ENCODE measurements around the gene SLC26A11.
"Not testable (repeated sequence)": the region's sequence is repeated elsewhere in the genome, so short reads cannot be mapped to it uniquely, and the experiment has no call there.

SLC26A11 gene

DNA sequence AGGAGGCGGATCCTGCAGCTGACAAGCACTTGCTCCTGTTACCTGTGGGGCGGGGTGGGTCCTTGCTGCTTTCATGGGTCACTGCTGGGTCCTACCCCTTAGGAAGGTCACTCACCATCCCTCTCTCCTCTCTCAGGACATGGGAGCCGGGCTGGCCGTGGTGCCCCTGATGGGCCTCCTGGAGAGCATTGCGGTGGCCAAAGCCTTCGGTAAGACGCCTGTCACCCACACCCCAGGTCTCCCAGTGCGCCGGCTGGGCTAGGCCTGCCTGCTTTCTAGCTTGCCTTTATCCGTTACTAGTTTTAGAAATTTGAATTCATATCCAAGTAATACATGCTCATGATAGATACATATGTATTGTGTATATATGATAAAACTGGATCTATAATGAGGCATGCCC is 17.2 kb downstream of the SLC26A11 start:
- DNase-seq (ENCODE audit: low read depth, low spot score): no peak
- no peak overlapping the region for H3K27ac ChIP-seq

GRCh38 chr17:80242505-80242904 is 22.3 kb downstream of the SLC26A11 start:
- DNase-seq (ENCODE audit: low read depth, low spot score): no peak
- no peak overlapping the region for H3K27ac ChIP-seq

GRCh38 chr17:80243526-80244433 is 23.6 kb downstream of the SLC26A11 start:
- H3K27ac ChIP-seq: no peak overlapping the region
- no peak for DNase-seq (ENCODE audit: low read depth, low spot score)

- not testable (repeated sequence) for DNase-seq (ENCODE audit: low read depth, low spot score); H3K27ac ChIP-seq
These were observed 24.2 kb downstream of the SLC26A11 start for GRCh38 chr17:80244448-80244847.

DNA sequence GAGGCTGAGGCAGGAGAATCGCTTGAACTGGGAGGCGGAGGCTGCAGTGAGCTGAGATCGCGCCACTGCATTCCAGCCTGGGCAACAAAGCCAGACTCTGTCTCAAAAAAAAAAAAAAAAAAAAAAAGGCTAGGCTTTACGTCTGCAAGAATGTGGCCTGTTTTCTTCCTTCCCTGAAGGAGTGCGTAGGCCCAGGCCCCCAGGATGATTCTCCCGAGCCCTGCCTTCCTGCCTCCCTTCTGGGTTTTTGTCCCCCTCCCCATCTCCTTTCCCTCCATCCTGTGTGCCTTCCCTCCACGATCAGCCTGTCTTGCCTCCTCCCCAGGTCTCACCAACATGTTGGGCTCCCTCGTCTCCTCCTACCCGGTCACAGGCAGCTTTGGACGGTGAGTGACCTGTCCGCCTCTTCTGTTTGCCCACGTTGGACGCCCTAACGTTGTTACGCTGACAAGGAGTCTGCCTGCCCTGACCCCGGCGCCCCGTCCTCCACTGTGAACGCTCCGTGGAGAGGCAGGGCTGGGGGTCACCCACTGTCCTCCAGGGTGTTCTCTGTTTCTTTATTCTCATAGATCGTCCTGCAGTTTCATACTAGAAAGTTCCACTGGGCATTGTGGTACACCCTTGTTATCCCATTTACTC is 24.8 kb downstream of the SLC26A11 start:
- no peak for DNase-seq (ENCODE audit: low read depth, low spot score)

DNA sequence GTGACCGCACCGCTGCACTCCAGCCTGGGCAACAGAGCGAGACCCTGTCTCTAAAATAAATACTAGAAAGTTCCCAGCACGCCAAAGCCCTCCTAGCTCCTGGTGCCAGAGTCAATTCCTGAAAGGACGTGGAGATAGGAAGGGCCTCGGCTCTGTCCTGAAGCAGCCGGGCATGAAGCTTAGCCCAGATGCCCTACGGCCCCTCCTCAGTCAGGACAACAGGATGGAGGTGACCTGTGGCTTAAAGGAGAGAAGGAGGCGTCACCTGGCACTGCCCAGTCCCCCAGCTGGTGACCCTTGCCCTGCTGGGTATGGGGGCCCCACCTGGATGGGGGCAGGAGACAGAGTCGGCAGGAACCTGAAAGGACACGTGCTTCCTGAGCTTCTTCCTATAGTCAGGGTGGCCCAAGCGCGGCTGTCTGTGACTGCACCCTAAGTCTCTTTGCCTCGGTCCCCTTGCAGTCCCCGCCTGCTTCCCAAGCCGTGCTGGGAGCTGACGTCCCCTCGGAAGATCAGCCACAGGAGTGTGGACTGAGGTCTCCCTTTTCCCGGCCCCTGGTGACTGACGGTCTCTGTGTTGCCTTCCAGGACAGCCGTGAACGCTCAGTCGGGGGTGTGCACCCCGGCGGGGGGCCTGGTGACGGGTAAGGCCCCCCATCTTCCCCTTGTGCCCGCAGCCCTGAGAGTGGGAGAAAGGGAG is 25.5 kb downstream of the SLC26A11 start:
- DNase-seq (ENCODE audit: low read depth, low spot score): no peak
- no peak overlapping the region for H3K27ac ChIP-seq

More for the DNA sequence above, 24.8 kb downstream of the SLC26A11 start:
- no peak overlapping the region for H3K27ac ChIP-seq

DNA sequence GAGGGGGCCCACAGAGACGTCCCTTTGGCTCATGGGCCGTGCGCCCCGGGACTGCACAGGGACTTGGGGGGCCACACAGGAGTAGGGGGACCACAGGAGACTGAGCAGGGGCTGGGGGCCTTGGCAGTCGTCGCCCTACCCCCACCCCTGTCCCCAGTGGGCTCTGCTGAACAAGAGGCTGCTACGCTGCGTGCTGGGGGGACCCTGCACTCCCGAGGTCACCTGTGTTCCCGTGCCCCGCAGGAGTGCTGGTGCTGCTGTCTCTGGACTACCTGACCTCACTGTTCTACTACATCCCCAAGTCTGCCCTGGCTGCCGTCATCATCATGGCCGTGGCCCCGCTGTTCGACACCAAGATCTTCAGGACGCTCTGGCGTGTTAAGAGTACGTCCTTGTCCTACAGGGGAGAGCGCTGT is 26.0 kb downstream of the SLC26A11 start:
- H3K27ac ChIP-seq: no peak overlapping the region
- no peak for DNase-seq (ENCODE audit: low read depth, low spot score)

- DNase-seq (ENCODE audit: low read depth, low spot score): no peak
- no peak overlapping the region for H3K27ac ChIP-seq
These were observed 26.5 kb downstream of the SLC26A11 start for GRCh38 chr17:80246726-80247125.

- H3K27ac ChIP-seq: no peak overlapping the region
- DNase-seq (ENCODE audit: low read depth, low spot score): no peak
These were observed 27.3 kb downstream of the SLC26A11 start for GRCh38 chr17:80247561-80247960.

- no peak overlapping the region for H3K27ac ChIP-seq
These were observed 28.0 kb downstream of the SLC26A11 start for GRCh38 chr17:80248001-80248893.

DNA sequence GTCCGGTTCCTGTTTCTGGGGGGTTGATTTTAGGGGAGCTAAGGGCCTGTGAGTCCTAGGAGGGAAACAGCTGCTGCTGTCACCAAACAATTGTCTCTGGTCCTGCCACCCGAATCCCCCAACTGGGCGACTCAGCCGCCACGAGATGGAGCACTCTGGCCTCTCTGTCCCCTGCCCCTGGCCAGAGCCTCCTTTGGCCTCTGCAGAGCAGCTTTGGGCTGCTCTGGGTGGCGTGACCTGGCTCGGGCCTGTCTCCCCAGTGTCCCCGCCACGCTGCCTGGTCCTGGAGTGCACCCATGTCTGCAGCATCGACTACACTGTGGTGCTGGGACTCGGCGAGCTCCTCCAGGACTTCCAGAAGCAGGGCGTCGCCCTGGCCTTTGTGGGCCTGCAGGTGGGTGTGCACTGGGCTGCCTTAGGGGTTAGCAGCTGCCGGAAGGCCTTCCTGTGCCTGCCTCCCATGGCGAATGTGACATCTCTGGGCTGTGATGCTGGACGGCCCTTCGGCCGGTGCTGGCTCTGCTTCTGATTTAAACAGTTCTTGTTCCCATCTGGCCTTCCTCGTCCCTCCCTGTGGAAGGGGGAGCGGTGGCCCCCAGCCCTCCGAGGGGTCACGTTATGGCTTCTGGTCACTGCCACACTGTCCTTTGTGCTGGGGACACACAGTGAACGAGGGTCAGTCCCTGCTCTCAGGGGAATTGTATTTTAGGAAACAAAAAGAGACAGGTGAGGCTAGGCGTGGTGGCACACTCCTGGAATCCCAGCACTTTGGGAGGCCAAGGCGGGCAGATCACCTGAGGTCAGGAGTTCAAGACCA is 28.9 kb downstream of the SLC26A11 start:
- H3K27ac ChIP-seq: no peak overlapping the region
- DNase-seq (ENCODE audit: low read depth, low spot score): no peak

More at GRCh38 chr17:80248001-80248893, 28.0 kb downstream of the SLC26A11 start:
- DNase-seq (ENCODE audit: low read depth, low spot score): no peak

DNA sequence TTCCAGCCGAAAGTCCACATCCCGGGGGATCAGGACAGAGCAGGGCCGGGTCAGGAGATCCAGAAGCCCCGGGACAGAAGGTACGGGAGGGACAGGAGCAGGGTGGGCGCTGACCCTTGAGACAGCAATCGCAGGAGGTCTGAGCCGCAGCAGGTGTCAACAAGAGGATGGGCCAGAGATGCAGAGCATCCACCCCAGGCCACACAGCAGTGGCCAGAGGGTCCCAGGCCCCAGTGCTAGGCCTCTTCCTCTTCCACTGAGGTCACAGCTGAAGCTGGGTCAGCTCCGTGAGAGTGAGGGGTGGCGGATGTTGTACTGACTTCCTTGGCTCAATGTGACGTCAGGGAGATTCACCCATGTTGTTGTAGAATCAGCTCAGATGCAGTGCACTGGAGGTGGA is 31.7 kb downstream of the SLC26A11 start:
- H3K27ac ChIP-seq: no peak overlapping the region
- DNase-seq (ENCODE audit: low read depth, low spot score): no peak

DNA sequence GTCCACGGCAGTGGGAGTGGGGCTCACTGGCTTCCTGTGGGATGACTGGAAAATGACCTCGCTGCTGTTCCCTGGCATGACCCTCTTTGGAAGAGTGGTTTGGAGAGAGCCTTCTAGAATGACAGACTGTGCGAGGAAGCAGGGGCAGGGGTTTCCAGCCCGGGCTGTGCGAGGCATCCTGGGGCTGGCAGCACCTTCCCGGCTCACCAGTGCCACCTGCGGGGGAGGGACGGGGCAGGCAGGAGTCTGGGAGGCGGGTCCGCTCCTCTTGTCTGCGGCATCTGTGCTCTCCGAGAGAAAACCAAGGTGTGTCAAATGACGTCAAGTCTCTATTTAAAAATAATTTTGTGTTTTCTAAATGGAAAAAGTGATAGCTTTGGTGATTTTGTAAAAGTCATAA is 32.6 kb downstream of the SLC26A11 start:
- DNase-seq (ENCODE audit: low read depth, low spot score): no peak
- no peak overlapping the region for H3K27ac ChIP-seq

DNA sequence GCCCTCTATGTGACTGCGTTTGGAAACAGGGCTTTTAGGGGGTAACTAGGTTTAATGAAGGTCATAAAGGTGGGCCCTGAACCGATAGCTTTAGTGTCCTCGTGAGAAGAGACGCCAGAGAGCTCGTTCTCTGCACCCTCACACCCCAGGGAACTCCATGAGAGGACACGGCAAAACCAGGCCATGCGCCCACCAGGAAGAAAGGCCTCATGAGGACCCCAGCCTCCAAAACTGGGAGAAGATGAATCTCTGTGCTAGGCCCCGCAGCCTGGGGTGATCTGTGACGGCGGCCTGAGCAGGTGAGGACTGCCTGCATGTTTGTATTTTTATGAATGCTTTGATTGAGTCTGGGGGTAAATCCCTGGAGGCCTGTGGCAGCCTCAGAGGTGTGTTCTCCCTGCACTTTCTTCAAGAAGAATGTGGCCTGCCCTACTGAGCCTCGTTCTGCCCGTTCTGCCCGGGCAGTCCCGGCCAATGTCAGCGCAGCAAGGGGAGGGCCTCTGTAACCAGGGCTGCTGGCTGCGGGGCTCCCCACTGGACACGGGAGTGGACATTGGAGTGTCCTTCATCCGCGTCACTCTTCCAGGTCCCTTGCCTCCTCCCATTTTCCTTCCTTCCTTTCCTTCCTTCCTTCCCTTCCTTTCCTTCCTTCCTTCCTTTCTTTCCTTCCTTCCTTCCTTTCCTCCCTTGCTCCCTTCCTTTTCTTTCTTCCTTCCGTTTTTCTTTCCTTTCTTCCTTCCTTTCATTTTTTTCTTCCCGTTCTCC is 33.6 kb downstream of the SLC26A11 start:
- no peak for DNase-seq (ENCODE audit: low read depth, low spot score)
- peak overlapping the region; percentile 86 for H3K27ac ChIP-seq

GRCh38 chr17:80254396-80255251 is 34.4 kb downstream of the SLC26A11 start:
- peak; percentile 83 for DNase-seq (ENCODE audit: low read depth, low spot score)
- H3K27ac ChIP-seq: peak overlapping the region; percentile 86

DNA sequence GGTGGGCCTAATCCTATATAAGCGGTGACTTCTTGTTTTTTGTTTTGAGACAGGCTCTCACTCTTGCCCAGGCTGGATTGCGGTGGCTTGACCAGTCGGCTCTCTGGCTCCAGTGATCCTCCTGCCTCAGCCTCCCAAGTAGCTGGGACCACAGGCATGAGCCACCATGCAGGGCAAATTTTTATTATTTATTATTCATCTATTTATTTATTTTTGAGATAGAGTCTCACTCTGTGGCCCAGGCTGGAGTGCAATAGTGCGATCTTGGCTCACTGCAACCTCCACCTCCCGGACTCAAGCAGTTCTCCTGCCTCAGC is 35.8 kb downstream of the SLC26A11 start:
- H3K27ac ChIP-seq: peak overlapping the region; percentile 86
- DNase-seq (ENCODE audit: low read depth, low spot score): no peak

DNA sequence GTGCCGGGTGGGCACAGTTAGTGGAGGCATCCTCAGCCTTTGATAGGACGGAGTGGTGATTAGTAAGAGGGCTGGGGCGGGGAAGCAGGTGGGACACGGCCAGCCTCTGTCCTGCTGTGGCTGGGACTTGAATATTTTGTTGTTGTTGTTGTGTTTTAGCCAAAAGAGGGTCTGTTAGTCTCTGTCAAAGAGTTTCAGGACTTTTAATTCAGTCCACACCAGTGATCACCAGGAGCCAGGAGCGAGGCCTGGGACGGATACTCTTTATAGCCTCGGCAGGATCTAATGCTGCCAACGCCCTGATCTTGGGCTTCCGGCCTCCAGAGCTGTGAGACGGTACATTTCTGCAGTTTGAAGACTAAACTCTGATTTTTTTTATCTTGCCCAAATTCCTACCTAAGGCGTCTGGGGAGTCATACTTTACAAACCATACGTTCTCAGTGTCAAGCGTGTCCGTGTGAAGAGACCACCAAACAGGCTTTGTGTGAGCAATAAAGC is 37.5 kb downstream of the SLC26A11 start:
- DNase-seq (ENCODE audit: low read depth, low spot score): no peak
- H3K27ac ChIP-seq: peak overlapping the region; percentile 7

All from epithelial cell of prostate (primary cell).